ENCODE measurements around the gene PSRC1.

Gene PSRC1

GRCh38 chr1:109242387-109242786, 40.6 kb downstream of the PSRC1 start:
- no peak for DNase-seq

- no peak for DNase-seq
Measured at GRCh38 chr1:109241841-109242345, 41.1 kb downstream of the PSRC1 start.

DNA sequence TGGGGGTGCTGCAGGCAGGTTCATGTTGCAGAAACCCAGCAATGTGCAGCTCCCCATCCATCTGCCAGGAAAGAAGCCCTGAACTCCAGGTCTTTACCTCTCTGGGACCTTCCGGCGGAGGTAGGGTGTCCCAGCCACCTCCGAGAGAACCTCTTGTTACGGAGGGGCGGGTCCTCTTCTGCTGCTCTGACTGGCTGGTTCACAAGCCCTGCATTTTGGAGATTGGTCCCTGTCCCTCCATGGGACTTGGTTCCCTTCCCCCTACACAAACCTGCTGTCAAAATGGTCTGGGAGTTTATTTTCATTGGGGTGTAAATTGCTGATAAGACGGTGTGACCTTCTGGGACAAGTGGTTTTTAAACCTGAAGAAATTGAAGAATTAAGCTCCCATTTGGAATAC, 41.6 kb downstream of the PSRC1 start:
- DNase-seq: no peak

- DNase-seq: no peak
Measured at GRCh38 chr1:109240158-109241152, 42.5 kb downstream of the PSRC1 start.

DNA sequence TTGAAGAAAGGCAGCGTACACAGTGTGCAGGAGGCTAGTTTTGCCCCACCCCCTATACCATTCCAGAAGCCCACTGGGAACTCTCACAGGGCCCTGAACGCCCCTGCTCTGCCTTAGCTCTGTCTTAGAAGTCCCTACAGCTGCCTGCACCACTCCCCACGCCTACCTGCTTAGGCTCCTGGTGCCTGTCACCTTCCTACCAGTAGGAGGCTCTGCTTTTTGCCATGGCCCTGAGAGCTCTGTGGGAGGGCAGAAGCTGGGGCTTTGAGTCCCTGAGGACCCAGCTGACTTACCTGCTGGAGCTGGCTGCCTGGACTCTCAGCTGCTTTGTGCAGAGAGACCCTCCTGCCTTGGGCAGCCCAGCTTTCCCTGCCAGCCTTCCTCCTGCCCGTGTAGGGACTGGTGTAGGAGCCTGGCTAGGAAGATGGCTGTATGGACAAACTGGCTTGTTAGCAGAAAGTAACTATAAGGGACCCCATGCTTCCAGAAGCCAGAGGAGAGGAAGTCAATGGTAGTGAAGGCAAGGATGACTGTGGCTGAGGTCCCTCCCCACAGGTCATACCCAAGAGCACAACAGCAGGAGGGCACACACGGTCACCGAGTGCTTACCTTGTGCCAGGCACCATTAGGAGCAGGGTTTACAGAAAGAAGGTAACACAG, 43.4 kb downstream of the PSRC1 start:
- peak; percentile 11 for DNase-seq

- DNase-seq: no peak
Measured at GRCh38 chr1:109239047-109239408, 43.9 kb downstream of the PSRC1 start.

- DNase-seq: no peak
Measured at GRCh38 chr1:109238382-109238781, 44.6 kb downstream of the PSRC1 start.

GRCh38 chr1:109237512-109237911, 45.4 kb downstream of the PSRC1 start:
- no peak for DNase-seq

GRCh38 chr1:109235137-109235536, 47.8 kb downstream of the PSRC1 start:
- no peak for DNase-seq

GRCh38 chr1:109231066-109231465, 51.9 kb downstream of the PSRC1 start:
- no peak for DNase-seq
